Cardiac fibroblast (primary cell): ENCODE measurements around the gene MTCH2.

Source experiments
- DNase-seq, 2 donors: peaks; one replicate each; pipeline versions ENCODE4 v3.0.0 to v3.0.0-alpha.2; 2010; ENCODE audit warnings: low read depth in 2 of 2
- H3K4me3 ChIP-seq, 2 donors: replicated peaks in 1 of 2; 1 replicate in 1 of 2; 2 replicates in 1 of 2; pipeline ENCODE4 v1.5.1; 2011; ENCODE audit warnings: low read depth in 2 of 2, low read length in 2 of 2, mild to moderate bottlenecking in 2 of 2, moderate library complexity in 1 of 2
- TF ChIP-seq, protein P1 (sequence below): IDR thresholded peaks from one replicate; pipeline ENCODE4 v1.5.1; 2011; ENCODE audit warnings: low read depth, mild to moderate bottlenecking, low read length, inconsistent platforms

MTCH2 gene

DNA sequence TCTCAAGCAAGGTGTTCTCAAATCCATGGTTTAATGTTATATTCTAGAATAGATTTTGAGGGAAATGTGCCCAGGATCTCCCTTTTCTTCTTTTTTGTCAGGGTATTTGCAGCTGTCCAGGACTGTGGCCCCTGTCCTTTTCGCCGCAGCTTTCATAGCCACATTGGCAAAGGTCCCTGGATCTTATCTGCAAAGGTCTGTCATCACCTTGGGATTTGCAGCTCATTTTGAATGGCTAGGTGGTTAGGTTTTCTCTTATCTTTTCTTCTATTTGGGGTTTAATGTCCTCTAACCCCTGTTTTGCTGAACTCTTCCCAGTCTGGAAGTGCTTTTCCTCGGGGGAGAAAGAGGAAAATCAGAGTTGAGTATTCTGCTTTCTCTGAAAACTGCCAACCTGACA is 36.4 kb downstream of the MTCH2 start:
- TF ChIP-seq, protein P1, sequence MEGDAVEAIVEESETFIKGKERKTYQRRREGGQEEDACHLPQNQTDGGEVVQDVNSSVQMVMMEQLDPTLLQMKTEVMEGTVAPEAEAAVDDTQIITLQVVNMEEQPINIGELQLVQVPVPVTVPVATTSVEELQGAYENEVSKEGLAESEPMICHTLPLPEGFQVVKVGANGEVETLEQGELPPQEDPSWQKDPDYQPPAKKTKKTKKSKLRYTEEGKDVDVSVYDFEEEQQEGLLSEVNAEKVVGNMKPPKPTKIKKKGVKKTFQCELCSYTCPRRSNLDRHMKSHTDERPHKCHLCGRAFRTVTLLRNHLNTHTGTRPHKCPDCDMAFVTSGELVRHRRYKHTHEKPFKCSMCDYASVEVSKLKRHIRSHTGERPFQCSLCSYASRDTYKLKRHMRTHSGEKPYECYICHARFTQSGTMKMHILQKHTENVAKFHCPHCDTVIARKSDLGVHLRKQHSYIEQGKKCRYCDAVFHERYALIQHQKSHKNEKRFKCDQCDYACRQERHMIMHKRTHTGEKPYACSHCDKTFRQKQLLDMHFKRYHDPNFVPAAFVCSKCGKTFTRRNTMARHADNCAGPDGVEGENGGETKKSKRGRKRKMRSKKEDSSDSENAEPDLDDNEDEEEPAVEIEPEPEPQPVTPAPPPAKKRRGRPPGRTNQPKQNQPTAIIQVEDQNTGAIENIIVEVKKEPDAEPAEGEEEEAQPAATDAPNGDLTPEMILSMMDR, result no peak
- H3K4me3 ChIP-seq, result no peak overlapping the region
- no peak for DNase-seq

DNA sequence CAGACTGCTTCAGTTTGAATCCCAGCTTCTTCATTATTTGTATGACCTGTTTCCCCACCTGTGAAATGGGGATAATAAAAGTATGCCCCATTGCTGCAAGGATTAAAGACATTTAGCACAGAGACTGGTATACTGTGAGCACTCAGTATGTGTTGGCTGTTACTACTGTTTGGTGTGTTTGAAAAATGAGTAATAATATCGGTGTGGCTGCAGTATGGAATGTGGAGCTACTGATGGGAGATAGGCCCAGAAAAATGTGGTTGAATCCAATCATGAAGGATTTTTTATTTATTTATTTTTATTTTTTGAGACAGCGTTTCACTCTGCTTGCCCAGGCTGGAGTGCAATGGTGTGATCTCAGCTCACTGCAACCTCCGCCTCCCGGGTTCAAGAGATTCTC is 39.1 kb downstream of the MTCH2 start:
- TF ChIP-seq, protein P1, result no peak
- DNase-seq, result peak in 1 of 2 donors; percentile 33
- no peak overlapping the region for H3K4me3 ChIP-seq

DNA sequence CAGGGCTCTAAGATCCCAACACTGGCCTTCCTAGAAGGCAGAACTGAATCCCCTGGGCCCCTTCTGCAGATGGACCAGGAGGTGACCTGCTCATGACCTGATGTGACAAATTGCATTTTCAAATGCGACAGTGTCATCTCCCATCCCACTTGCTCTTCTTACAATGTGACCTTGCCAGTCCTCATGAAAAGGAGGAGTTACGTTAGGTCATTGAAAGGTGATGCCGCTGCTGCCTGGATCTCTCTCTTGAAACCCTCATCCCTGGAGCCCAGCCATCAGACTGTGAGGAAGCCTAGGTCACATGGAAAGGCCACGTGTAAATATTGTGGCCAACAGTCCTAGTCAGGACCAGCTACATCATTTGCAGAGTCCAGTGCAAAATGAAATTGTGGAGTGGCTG is 42.5 kb downstream of the MTCH2 start:
- no peak for DNase-seq
- TF ChIP-seq, protein P1, result no peak
- no peak overlapping the region for H3K4me3 ChIP-seq

DNA sequence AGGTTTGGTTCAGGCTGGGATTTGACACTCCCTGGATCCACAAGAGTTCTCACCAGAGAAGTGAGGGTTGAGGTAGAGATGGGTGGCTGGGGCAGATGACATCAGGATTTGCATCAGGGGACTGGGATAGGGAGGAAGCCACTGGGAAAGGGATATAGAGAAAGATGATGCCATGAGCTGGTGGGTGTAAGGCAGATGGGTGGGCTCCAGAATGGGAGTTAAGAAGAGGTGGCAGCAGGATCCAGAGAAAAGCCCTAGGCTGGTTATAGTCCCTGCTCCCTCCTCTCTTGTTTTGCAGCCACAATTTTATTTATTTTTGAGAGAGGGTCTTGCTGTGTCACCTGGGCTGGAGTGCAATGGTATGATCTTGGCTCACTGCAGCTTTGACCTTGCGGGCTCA is 46.4 kb downstream of the MTCH2 start:
- TF ChIP-seq, protein P1, result no peak
- H3K4me3 ChIP-seq, result no peak overlapping the region
- DNase-seq, result no peak

DNA sequence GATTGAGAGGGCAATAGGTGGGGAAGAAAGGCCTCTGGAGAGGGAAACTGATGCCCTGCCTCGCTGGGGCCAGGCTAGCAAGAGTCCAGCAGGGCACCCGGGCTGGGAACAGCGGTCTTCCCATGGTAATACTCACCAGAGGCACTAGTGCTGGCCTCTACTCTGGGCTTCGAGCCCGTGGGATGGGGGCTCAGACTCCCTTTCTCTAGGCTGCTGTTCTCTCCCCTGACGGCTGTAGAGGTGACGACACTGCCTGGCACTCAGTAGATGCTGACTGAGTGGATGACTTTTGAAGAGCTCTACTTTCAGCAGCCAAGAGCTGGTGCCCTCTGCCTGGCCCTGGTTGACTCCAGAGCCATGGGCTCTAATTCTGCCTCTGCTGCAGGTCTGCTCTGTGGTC is 47.3 kb downstream of the MTCH2 start:
- DNase-seq, result no peak
- no peak overlapping the region for H3K4me3 ChIP-seq
- TF ChIP-seq, protein P1, result no peak

DNA sequence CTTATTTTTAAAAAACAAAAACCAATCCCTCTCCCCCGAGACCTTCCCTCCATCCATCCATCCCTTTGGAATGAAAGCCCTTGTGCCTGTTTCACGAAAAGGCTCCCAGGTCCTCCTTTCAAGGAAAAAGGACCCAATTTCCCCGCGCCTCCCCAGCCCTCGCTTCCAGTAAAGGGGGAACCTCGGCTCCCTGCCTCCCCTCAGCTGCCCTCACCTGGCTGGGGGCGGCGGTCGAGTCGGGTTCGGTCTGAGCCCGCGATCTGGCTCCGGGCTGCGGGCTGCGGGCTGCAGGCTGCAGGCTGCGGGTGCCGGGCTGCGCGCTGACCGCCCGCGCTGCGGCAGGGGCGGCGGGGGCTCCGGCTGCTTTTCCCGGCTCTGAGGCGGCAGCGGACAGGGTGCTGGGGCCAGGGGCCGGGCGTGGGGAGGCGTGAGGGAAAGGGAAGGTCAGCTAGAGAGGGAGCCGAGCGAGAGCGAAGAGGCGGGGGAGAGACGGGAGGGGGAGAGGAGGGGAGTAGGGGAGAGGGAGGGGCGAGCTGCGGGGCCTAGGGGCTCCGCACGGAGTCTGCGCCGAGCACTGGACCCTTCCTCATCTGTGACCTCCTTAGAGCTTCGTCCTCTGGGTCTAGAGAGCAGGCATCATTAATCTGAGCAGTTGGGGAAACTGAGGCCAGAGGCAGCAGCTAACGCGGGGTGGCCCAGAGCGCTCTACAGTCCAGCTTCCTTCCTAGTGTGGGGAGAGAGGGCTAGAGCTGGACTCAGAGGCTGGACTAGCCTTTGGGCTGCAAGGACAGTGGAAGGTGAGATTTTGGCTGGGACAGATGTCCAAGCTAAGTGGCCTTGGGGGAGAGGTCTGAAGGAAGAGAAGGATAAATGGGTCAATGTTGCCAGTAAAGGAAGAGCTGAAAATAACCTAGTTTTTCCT is 48.2 kb downstream of the MTCH2 start, which contains the start of gene C1QTNF4:
C1QTNF4 (minus strand) TSS at position 478 of the 922 bp plus-strand sequence. CDS start 3,601 bp downstream, outside the sequence.
- peak within 1 kb of the TSS in 1 of 2 donors; percentile 21 for H3K4me3 ChIP-seq
- TF ChIP-seq, protein P1, result no peak
- no peak for DNase-seq
